GM23338 (cell line): Measurements from ENCODE around the gene CLCF1.

Source experiments
- CREB1 ChIP-seq: fragments of 250-450 bp; sonication (Bioruptor Pico); IDR thresholded peaks from 2 replicates; pipeline ENCODE4 v1.5.0; 2020; ENCODE audit warnings: low read depth, mild to moderate bottlenecking, moderate library complexity
- CTCF ChIP-seq, 2 experiments: fragments of 200-600 bp in 1 of 2; sonication (generic) in 1 of 2; conservative IDR thresholded peaks; 2 replicates each; pipeline versions ENCODE4 v1.5.1 to v1.6.1; 2016 to 2017; ENCODE audit warnings: antibody characterized with exemption in 2 of 2, low read depth in 2 of 2, mild to moderate bottlenecking in 2 of 2, moderate library complexity in 1 of 2
- ETS1 ChIP-seq: IDR thresholded peaks from 2 replicates; pipeline ENCODE4 v1.6.1; 2016; ENCODE audit warnings: antibody characterized with exemption
- EZH2 ChIP-seq: fragments of 200-600 bp; sonication (generic); IDR thresholded peaks from one replicate; pipeline ENCODE4 v1.8.0; 2017; ENCODE audit warnings: antibody characterized with exemption, mild to moderate bottlenecking, low read depth; ENCODE audit not compliant: unreplicated experiment
- EZH2phosphoT487 ChIP-seq: fragments of 200-600 bp; sonication (generic); IDR thresholded peaks from one replicate; pipeline ENCODE4 v1.8.1; 2018; ENCODE audit warnings: antibody characterized with exemption; ENCODE audit not compliant: unreplicated experiment
- JUNB ChIP-seq: IDR thresholded peaks from one replicate; pipeline ENCODE4 v1.6.1; 2016; ENCODE audit warnings: antibody characterized with exemption; ENCODE audit not compliant: unreplicated experiment
- NANOG ChIP-seq: IDR thresholded peaks from 2 replicates; pipeline ENCODE4 v1.6.1; 2016; ENCODE audit warnings: antibody characterized with exemption, borderline replicate concordance
- POLR2AphosphoS5 ChIP-seq: IDR thresholded peaks from 2 replicates; pipeline ENCODE4 v1.6.1; 2016; ENCODE audit warnings: antibody characterized with exemption, low read depth
- ZNF331 ChIP-seq: fragments of 250-450 bp; sonication (Bioruptor Pico); IDR thresholded peaks from 2 replicates; pipeline ENCODE4 v1.5.0; 2020; ENCODE audit warnings: low read depth, mild to moderate bottlenecking, moderate library complexity
- TF ChIP-seq, protein P1 (sequence below): IDR thresholded peaks from one replicate; pipeline ENCODE4 v1.6.1; 2018; ENCODE audit warnings: antibody characterized with exemption; ENCODE audit not compliant: unreplicated experiment

DNA sequence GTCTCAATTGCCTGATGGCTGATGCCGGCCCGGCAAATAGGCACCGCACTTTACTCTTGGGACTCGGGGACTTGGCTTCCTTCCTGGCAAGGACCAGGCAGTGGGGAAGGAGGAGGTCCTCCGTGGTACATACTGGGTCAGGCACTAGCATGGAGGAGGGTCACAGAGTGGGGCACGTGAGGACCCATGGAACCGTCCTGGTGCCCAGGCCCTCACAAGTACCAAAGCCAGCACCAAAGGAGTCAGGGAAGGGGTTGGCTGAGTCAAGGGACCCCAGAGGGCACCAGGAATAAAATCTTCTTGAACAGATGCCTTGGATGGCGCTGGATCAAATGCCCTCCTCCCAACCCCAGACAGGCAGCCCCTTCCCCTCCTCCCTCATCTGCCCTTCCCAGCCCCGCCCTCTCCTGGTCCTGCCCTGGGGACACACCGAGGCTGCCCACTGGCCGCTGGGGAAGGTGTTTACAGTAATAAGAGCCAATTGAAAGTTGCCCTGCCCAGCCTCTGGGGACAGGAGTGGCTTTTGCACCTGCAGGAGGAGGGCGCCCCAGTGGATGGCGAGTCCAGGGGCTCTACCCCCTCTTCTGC is 36.5 kb upstream of the CLCF1 start:
- TF ChIP-seq CTCF (conservative IDR thresholded peaks at IDR 0.05; ENCODE audit: low read depth in 2 of 2), result no peak
- TF ChIP-seq POLR2AphosphoS5, result 0 out of 2 replicates have a peak, but pooled peaks have one; percentile 45
- no peak for TF ChIP-seq EZH2
- TF ChIP-seq ETS1, result no peak
- TF ChIP-seq JUNB, result no peak
- TF ChIP-seq CREB1 (CRISPR knock-in tag), result no peak
- no peak for TF ChIP-seq ZNF331 (CRISPR knock-in tag)
- TF ChIP-seq, protein P1, sequence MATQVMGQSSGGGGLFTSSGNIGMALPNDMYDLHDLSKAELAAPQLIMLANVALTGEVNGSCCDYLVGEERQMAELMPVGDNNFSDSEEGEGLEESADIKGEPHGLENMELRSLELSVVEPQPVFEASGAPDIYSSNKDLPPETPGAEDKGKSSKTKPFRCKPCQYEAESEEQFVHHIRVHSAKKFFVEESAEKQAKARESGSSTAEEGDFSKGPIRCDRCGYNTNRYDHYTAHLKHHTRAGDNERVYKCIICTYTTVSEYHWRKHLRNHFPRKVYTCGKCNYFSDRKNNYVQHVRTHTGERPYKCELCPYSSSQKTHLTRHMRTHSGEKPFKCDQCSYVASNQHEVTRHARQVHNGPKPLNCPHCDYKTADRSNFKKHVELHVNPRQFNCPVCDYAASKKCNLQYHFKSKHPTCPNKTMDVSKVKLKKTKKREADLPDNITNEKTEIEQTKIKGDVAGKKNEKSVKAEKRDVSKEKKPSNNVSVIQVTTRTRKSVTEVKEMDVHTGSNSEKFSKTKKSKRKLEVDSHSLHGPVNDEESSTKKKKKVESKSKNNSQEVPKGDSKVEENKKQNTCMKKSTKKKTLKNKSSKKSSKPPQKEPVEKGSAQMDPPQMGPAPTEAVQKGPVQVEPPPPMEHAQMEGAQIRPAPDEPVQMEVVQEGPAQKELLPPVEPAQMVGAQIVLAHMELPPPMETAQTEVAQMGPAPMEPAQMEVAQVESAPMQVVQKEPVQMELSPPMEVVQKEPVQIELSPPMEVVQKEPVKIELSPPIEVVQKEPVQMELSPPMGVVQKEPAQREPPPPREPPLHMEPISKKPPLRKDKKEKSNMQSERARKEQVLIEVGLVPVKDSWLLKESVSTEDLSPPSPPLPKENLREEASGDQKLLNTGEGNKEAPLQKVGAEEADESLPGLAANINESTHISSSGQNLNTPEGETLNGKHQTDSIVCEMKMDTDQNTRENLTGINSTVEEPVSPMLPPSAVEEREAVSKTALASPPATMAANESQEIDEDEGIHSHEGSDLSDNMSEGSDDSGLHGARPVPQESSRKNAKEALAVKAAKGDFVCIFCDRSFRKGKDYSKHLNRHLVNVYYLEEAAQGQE, result no peak
- TF ChIP-seq EZH2phosphoT487, result no peak
- TF ChIP-seq NANOG, result no peak
